HG03060 (cell line): Measurements from ENCODE around the gene VSX1.

Experiments used
- ATAC-seq: cut with Tn5 transposase; IDR thresholded peaks from one replicate; pipeline ENCODE4 v1.9.1; 2021; ENCODE audit warnings: low read depth, moderate number of reproducible peaks; ENCODE audit not compliant: unreplicated experiment

The VSX1 gene

GRCh38 chr20:25088267-25088666 lies 6.3 kb upstream of the VSX1 start:
- ATAC-seq: no peak

- no peak for ATAC-seq
Observed at GRCh38 chr20:25087186-25087929, 5.4 kb upstream of the VSX1 start.

GRCh38 chr20:25085756-25086495 lies 4.0 kb upstream of the VSX1 start:
- ATAC-seq: no peak

- no peak for ATAC-seq
Observed at GRCh38 chr20:25084626-25085187, 2.8 kb upstream of the VSX1 start.

GRCh38 chr20:25083773-25084625 lies 2.1 kb upstream of the VSX1 start:
- no peak for ATAC-seq

GRCh38 chr20:25083141-25083772 lies 1.3 kb upstream of the VSX1 start:
- ATAC-seq: no peak

- no peak for ATAC-seq
Observed at GRCh38 chr20:25082498-25082873, 545 bp upstream of the VSX1 start.

- ATAC-seq: no peak
Observed at GRCh38 chr20:25081065-25081729, 744 bp downstream of the VSX1 start.

GRCh38 chr20:25079171-25079570 lies 2.8 kb downstream of the VSX1 start:
- ATAC-seq: no peak

- no peak for ATAC-seq
Observed at GRCh38 chr20:25078662-25079061, 3.3 kb downstream of the VSX1 start.

- no peak for ATAC-seq
Observed at GRCh38 chr20:25077610-25078169, 4.3 kb downstream of the VSX1 start.

- no peak for ATAC-seq
Observed at GRCh38 chr20:25076731-25077609, 5.0 kb downstream of the VSX1 start.

GRCh38 chr20:25076201-25076600 lies 5.7 kb downstream of the VSX1 start:
- ATAC-seq: no peak

- no peak for ATAC-seq
Observed at GRCh38 chr20:25073544-25073943, 8.4 kb downstream of the VSX1 start.

- no peak for ATAC-seq
Observed at GRCh38 chr20:25072226-25072811, 9.6 kb downstream of the VSX1 start.

- ATAC-seq: no peak
Observed at GRCh38 chr20:25071734-25072133, 10.2 kb downstream of the VSX1 start.

GRCh38 chr20:25070821-25071473 lies 11.0 kb downstream of the VSX1 start:
- no peak for ATAC-seq
